ENCODE measurements around the gene NODAL.

- TF ChIP-seq POLR2A (IDR thresholded peaks at IDR 0.05; ENCODE audit: low read length) (no peak), GATA1 (IDR thresholded peaks at IDR 0.05; ENCODE audit: low read depth, low read length) (no peak)
These were observed 48.7 kb upstream of the NODAL start for GRCh38 chr10:70490142-70490541.

All from erythroblast (primary cell).